Peyer's patch (tissue), 4 donors: ENCODE measurements around the gene NUP42. TPM values are rescaled to one million over a fixed set of nuclear protein-coding genes. Genes with fewer than 3 reads are reported as not detected.
A peak's percentile ranks its signal among the peaks of the same experiment; 100 is the strongest.

ENCODE experiments used
- DNase-seq, 3 donors: peaks; one replicate each; pipeline ENCODE4 v3.0.0-alpha.2; 2017 to 2019
- H3K27ac ChIP-seq, 4 donors: fragments of 200-600 bp; sonication (generic); one replicate each; pipeline ENCODE4 v1.5.1; 2016 to 2019
- H3K27me3 ChIP-seq, 2 donors: fragments of 200-600 bp; sonication (generic); one replicate each; pipeline ENCODE4 v1.5.1; 2019
- H3K36me3 ChIP-seq, 3 donors: fragments of 200-600 bp; sonication (generic); one replicate each; pipeline ENCODE4 v1.5.1; 2016 to 2019
- H3K4me1 ChIP-seq, 4 donors: fragments of 200-600 bp; sonication (generic); one replicate each; pipeline ENCODE4 v1.5.1; 2016 to 2019
- H3K4me3 ChIP-seq, 4 donors: fragments of 200-600 bp; sonication (generic); 1 replicate in 3 of 4; 2 replicates in 1 of 4; pipeline ENCODE4 v1.5.1; 2016 to 2019; ENCODE audit warnings: mild to moderate bottlenecking in 1 of 4
- H3K9me3 ChIP-seq, 4 donors: fragments of 200-600 bp; sonication (generic); one replicate each; pipeline ENCODE4 v1.5.1; 2016 to 2019; ENCODE audit warnings: mild to moderate bottlenecking in 1 of 4
- CTCF ChIP-seq, 6 experiments: fragments of 450-650 bp in 4 of 6; fragments of 200-600 bp in 2 of 6; sonication (generic) in 1 of 6; IDR thresholded peaks; one replicate each; pipeline ENCODE4 v1.5.1; 2017 to 2019; ENCODE audit warnings: antibody characterized with exemption in 6 of 6, mild to moderate bottlenecking in 3 of 6, moderate library complexity in 1 of 6
- POLR2A ChIP-seq, 2 donors: fragments of 450-650 bp; IDR thresholded peaks; one replicate each; pipeline ENCODE4 v1.5.1; 2017; ENCODE audit warnings: antibody characterized with exemption in 2 of 2, mild to moderate bottlenecking in 2 of 2, moderate library complexity in 2 of 2
- total RNA-seq, 4 donors: library from RNA; depleted of rRNA; stranded (reverse); fragments of >200 nt; gene quantifications; one replicate each; pipeline ENCODE4 v1.1.0, GENCODE V29; 2016

The NUP42 gene
- total RNA-seq, 4 donors from 2014 or later, result 23.1 to 92.1 (median 53.7) TPM

GRCh38 chr7:23246555-23246954, 64.7 kb downstream of the NUP42 start, which contains the start of gene GPNMB:
Gene GPNMB (plus strand): TSS chr7:23246775. CDS start chr7:23246858, 83 bp downstream.
- peaks cover 0 to 5% (median 0%) of the 10 kb centered on the region in 4 donors for H3K4me1 ChIP-seq
- no peaks in the 10 kb centered on the region for H3K36me3 ChIP-seq
- H3K27ac ChIP-seq, result peak within 1 kb of the TSS; percentile 8 to 49 (median 32)
- peak within 1 kb of the TSS; percentile 18 to 44 (median 28) for H3K4me3 ChIP-seq
- H3K9me3 ChIP-seq, result no peaks in the 10 kb centered on the region
- no peak for TF ChIP-seq CTCF (IDR thresholded peaks at IDR 0.05)
- peak in 1 of 2 donors; percentile 15 for TF ChIP-seq POLR2A (IDR thresholded peaks at IDR 0.05)
- H3K27me3 ChIP-seq, result no peaks in the 10 kb centered on the region
- DNase-seq, result no peak

- TF ChIP-seq CTCF (IDR thresholded peaks at IDR 0.05), result no peak
- no peak for TF ChIP-seq POLR2A (IDR thresholded peaks at IDR 0.05)
- H3K4me3 ChIP-seq, result peak overlapping the region in 3 of 4 donors; percentile 18 to 44 (median 38)
- H3K9me3 ChIP-seq, result no peaks in the 10 kb centered on the region
Measured at GRCh38 chr7:23247046-23247602, 65.3 kb downstream of the NUP42 start.

DNA sequence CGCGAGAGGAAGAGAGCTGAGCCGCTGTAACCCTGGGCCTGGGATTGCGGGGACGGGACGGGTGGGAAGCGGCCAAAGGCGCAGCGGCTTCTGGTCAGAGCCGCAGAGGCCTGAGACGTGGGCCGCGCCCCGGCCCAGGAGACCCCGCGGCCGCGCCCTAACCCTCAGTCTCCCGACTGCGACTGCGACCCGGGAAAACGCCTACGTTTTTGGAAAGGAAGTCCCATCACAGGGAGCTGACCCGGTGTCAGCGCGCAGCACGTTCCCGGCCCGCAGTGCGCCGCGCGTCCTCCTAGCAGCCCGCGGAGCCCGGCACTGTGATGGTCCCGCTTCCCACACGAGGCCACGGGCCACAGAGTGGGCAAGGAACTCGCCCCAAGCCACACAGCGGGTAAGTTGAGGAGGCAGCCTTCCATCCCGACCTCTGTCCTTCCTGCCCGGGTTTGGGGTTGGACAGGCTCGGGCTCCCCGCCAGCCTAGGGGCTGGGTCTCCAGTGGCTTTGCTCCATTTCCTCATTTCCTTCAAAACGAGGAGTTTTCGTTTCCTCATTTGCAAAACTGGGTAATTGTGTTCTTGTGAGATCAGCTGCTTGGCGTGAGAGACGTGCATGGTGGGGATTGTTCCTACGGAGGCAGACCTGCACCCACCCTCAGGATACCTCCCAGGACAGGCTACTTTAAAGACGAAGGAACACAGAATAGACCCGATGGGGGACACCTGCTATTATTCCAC, 65.9 kb downstream of the NUP42 start:
- H3K4me3 ChIP-seq, result peak overlapping the region; percentile 18 to 44 (median 28)

More at GRCh38 chr7:23247046-23247602, 65.3 kb downstream of the NUP42 start:
- DNase-seq, result no peak
- Histone ChIP-seq H3K36me3 (no peaks in the 10 kb centered on the region), H3K27me3 (no peaks in the 10 kb centered on the region), H3K4me1 (peaks cover 0 to 5% (median 0%) of the 10 kb centered on the region in 4 donors), H3K27ac (peak overlapping the region; percentile 8 to 49 (median 32))

GRCh38 chr7:23249486-23249885, 67.6 kb downstream of the NUP42 start:
- DNase-seq, result no peak
- Histone ChIP-seq H3K36me3 (no peaks in the 10 kb centered on the region), H3K27ac (no peak overlapping the region), H3K27me3 (no peaks in the 10 kb centered on the region), H3K9me3 (no peaks in the 10 kb centered on the region), H3K4me3 (no peak overlapping the region), H3K4me1 (peaks cover 0 to 5% (median 0%) of the 10 kb centered on the region in 4 donors)
- TF ChIP-seq CTCF (IDR thresholded peaks at IDR 0.05) (no peak), POLR2A (IDR thresholded peaks at IDR 0.05) (no peak)

More for the DNA sequence above, 65.9 kb downstream of the NUP42 start:
- no peaks in the 10 kb centered on the region for H3K9me3 ChIP-seq
- no peaks in the 10 kb centered on the region for H3K27me3 ChIP-seq
- DNase-seq, result no peak
- H3K4me1 ChIP-seq, result peaks cover 0 to 5% (median 0%) of the 10 kb centered on the region in 4 donors
- TF ChIP-seq CTCF (IDR thresholded peaks at IDR 0.05) (no peak), POLR2A (IDR thresholded peaks at IDR 0.05) (no peak)
- peak overlapping the region; percentile 8 to 49 (median 32) for H3K27ac ChIP-seq
- H3K36me3 ChIP-seq, result no peaks in the 10 kb centered on the region

Other genes with a start within 250 kb of the NUP42 start
- gene HYCC1, start 167.9 kb upstream of the NUP42 start, total RNA-seq, result 10 to 100 TPM; 26.0 to 47.0 (median 34.1) TPM
- 10 to 100 TPM; 16.7 to 53.6 (median 23.1) TPM for gene KLHL7, start 76.3 kb upstream of the NUP42 start, total RNA-seq
- 10 to 100 TPM; 12.1 to 37.8 (median 25.6) TPM for gene GPNMB, start 64.7 kb downstream of the NUP42 start, total RNA-seq
- 10 to 100 TPM; 15.7 to 40.5 (median 31.3) TPM for gene MALSU1, start 117.3 kb downstream of the NUP42 start, total RNA-seq